Right lobe of liver (tissue), 6 donors: ENCODE data around the gene ADAM11. TPM values are rescaled to one million over a fixed set of nuclear protein-coding genes. Genes with fewer than 3 reads are reported as not detected.
"Not testable (repeated sequence)": the region's sequence is repeated elsewhere in the genome, so short reads cannot be mapped to it uniquely, and the experiment has no call there.

ENCODE experiments used
- ATAC-seq, 4 donors: fragments of 200-7000 bp; cut with Tn5 transposase; one replicate each; pipeline ENCODE4 v1.9.1; 2020; ENCODE audit warnings: mild to moderate bottlenecking in 4 of 4, moderate library complexity in 4 of 4
- DNase-seq, 3 donors: peaks; one replicate each; pipeline ENCODE4 v3.0.0-alpha.2; 2020
- H3K27ac ChIP-seq, 3 donors: fragments of 200-600 bp; one replicate each; pipeline ENCODE4 v1.8.0; 2022
- H3K27me3 ChIP-seq, 2 donors: fragments of 200-600 bp; one replicate each; pipeline ENCODE4 v1.8.0; 2022
- H3K36me3 ChIP-seq, 4 donors: fragments of 200-600 bp; sonication (generic) in 1 of 4; one replicate each; pipeline versions ENCODE4 v1.5.1 to v1.8.0; 2017 to 2022; ENCODE audit warnings: control low read depth in 1 of 4
- H3K4me1 ChIP-seq, 4 donors: fragments of 200-600 bp; sonication (generic) in 1 of 4; one replicate each; pipeline versions ENCODE4 v1.5.1 to v1.8.0; 2017 to 2022; ENCODE audit warnings: control low read depth in 1 of 4
- H3K4me3 ChIP-seq, 3 donors: fragments of 200-600 bp; one replicate each; pipeline ENCODE4 v1.8.0; 2022
- H3K9me3 ChIP-seq, 4 donors: fragments of 200-600 bp; sonication (generic) in 1 of 4; one replicate each; pipeline versions ENCODE4 v1.5.1 to v1.8.0; 2017 to 2022; ENCODE audit warnings: control low read depth in 1 of 4
- CTCF ChIP-seq, 4 donors: fragments of 200-600 bp in 3 of 4; fragments of 450-650 bp in 1 of 4; IDR thresholded peaks; one replicate each; pipeline versions ENCODE4 v1.5.1 to v1.8.0; 2016 to 2022; ENCODE audit warnings: antibody characterized with exemption in 4 of 4, mild to moderate bottlenecking in 2 of 4
- POLR2A ChIP-seq: fragments of 450-650 bp; IDR thresholded peaks from one replicate; pipeline ENCODE4 v1.6.1; 2017; ENCODE audit warnings: antibody characterized with exemption, mild to moderate bottlenecking
- WGBS: methylation state at CpG from one replicate; pipeline ENCODE4 v1.1.6; 2018; ENCODE audit warnings: low coverage, low lambda C conversion rate; ENCODE audit not compliant: insufficient coverage; ENCODE audit errors: missing lambda C conversion rate; 5-methylcytosine and 5-hydroxymethylcytosine counted together
- intact Hi-C, 2 donors: fragments of 100-400 bp; cut with DNase I; formaldehyde crosslinking; loops; one replicate each; pipeline versions ENCODE4 v1.11.2 to v1.14.1; 2022
- long read RNA-seq: library from polyadenylated mRNA; unstranded; transcript quantifications from one replicate; pipeline ENCODE4 v2.0.0, GENCODE V29; 2019
- total RNA-seq, 6 experiments: library from RNA; depleted of rRNA in 2 of 6; stranded (reverse); fragments of >200 nt in 2 of 6; fragmentation: NEBNext Ultra II Directional in 3 of 6; extraction: Animal tissue kit (Norgen Biotek cat#: 25700) in 3 of 6; gene quantifications; one replicate each; pipeline versions ENCODE4 v1.1.0 to v1.2.4, GENCODE V29; 2016 to 2023
- donor health status: DM: no; HTN: yes; CAD: no.
- donor health status: DM: no; HTN: no; CAD: no.
- donor health status: DM: no; HTN: no; CAD: no.
- donor health status: DM: no; HTN: yes; CAD: no.
- donor health status: DM: no; HTN: yes; CAD: no.

The ADAM11 gene
- under 1 TPM in 4 of 6 experiments, not detected in 2; 0.04 to 0.12 (median 0.08) TPM for total RNA-seq
- long read RNA-seq: 0 reads

- peak within 1 kb of the TSS in 1 of 3 donors; percentile 29 for H3K4me3 ChIP-seq
- ATAC-seq: peak in 1 of 4 donors; percentile 19
- WGBS: 0% methylated on average over 2 of the region's 74 CpGs
These were observed at the start of gene ADAM11 for GRCh38 chr17:44758414-44759085. ADAM11 (plus strand) TSS chr17:44758988; CDS start chr17:44759200, 212 bp downstream.

GRCh38 chr17:44719444-44719843 is 39.3 kb upstream of the ADAM11 start:
- H3K4me1 ChIP-seq: no peaks in the 10 kb centered on the region
- no peak overlapping the region for H3K4me3 ChIP-seq
- no peaks in the 10 kb centered on the region for H3K9me3 ChIP-seq
- no peaks in the 10 kb centered on the region for H3K36me3 ChIP-seq
- intact Hi-C loops: no loop called here
- no peak overlapping the region for H3K27ac ChIP-seq
- no peaks in the 10 kb centered on the region for H3K27me3 ChIP-seq
- TF ChIP-seq CTCF (IDR thresholded peaks at IDR 0.05) (no peak), POLR2A (no peak)
- no peak for DNase-seq
- WGBS: 83% methylated on average over 1 of the region's 1 CpG
- ATAC-seq: no peak

More at GRCh38 chr17:44758414-44759085, at the start of gene ADAM11:
- peaks cover 0 to 13% of the 10 kb centered on the region in 2 donors for H3K27me3 ChIP-seq
- DNase-seq: no peak
- no peaks in the 10 kb centered on the region for H3K36me3 ChIP-seq
- H3K4me1 ChIP-seq: peaks cover 0 to 9% (median 0%) of the 10 kb centered on the region in 4 donors
- H3K27ac ChIP-seq: no peak within 1 kb of the TSS
- no peak for TF ChIP-seq POLR2A
- TF ChIP-seq CTCF (IDR thresholded peaks at IDR 0.05): no peak
- H3K9me3 ChIP-seq: no peaks in the 10 kb centered on the region
- intact Hi-C loops: no loop called here

GRCh38 chr17:44722254-44722653 is 36.5 kb upstream of the ADAM11 start:
- intact Hi-C loops: no loop called here
- Histone ChIP-seq H3K27me3 (no peaks in the 10 kb centered on the region), H3K27ac (no peak overlapping the region), H3K36me3 (no peaks in the 10 kb centered on the region), H3K4me1 (no peaks in the 10 kb centered on the region), H3K9me3 (no peaks in the 10 kb centered on the region), H3K4me3 (no peak overlapping the region)
- no peak for TF ChIP-seq CTCF (IDR thresholded peaks at IDR 0.05)
- TF ChIP-seq POLR2A: no peak
- no peak for ATAC-seq
- 0% methylated on average over 2 of the region's 5 CpGs for WGBS
- no peak for DNase-seq

GRCh38 chr17:44726121-44726520 is 32.7 kb upstream of the ADAM11 start:
- H3K36me3 ChIP-seq, DNase-seq, H3K4me1 ChIP-seq, intact Hi-C loops, H3K9me3 ChIP-seq, H3K27me3 ChIP-seq, H3K27ac ChIP-seq, H3K4me3 ChIP-seq, ATAC-seq: not testable (repeated sequence)
- 78% methylated on average over 4 of the region's 6 CpGs for WGBS

- Histone ChIP-seq H3K4me1 (no peaks in the 10 kb centered on the region), H3K27ac (no peak overlapping the region), H3K4me3 (no peak overlapping the region), H3K9me3 (no peaks in the 10 kb centered on the region), H3K36me3 (no peaks in the 10 kb centered on the region), H3K27me3 (no peaks in the 10 kb centered on the region)
- ATAC-seq (no peak), DNase-seq (no peak)
- intact Hi-C loops: no loop called here
- WGBS: 60% methylated on average over 3 of the region's 5 CpGs
- TF ChIP-seq CTCF (IDR thresholded peaks at IDR 0.05) (peak in 1 of 4 donors; percentile 17), POLR2A (no peak)
These were observed 25.0 kb upstream of the ADAM11 start for GRCh38 chr17:44733753-44734152.
